ENCODE data around the gene C19orf47.
A peak's percentile ranks its signal among the peaks of the same experiment; 100 is the strongest.

Gene C19orf47

DNA sequence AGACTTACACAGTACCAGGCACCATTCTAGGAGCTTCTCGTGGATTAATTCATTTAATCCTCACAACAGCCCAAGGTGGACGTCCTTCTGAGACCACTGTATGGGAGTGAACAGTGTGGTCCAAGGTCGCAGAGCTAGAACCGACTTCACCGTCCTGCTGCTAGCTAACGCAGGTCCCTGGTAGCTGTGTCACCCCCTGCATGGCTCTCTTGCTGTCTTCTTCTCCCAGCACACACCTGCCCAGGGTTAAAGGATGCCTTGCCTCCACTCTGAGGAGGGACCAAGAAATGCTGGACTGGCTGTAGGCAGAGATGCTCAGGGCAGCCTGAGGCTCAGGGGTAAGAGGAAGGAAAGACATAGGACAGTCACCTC, 66.0 kb downstream of the C19orf47 start:
- DNase-seq (ENCODE audit: low read depth): no peak

DNA sequence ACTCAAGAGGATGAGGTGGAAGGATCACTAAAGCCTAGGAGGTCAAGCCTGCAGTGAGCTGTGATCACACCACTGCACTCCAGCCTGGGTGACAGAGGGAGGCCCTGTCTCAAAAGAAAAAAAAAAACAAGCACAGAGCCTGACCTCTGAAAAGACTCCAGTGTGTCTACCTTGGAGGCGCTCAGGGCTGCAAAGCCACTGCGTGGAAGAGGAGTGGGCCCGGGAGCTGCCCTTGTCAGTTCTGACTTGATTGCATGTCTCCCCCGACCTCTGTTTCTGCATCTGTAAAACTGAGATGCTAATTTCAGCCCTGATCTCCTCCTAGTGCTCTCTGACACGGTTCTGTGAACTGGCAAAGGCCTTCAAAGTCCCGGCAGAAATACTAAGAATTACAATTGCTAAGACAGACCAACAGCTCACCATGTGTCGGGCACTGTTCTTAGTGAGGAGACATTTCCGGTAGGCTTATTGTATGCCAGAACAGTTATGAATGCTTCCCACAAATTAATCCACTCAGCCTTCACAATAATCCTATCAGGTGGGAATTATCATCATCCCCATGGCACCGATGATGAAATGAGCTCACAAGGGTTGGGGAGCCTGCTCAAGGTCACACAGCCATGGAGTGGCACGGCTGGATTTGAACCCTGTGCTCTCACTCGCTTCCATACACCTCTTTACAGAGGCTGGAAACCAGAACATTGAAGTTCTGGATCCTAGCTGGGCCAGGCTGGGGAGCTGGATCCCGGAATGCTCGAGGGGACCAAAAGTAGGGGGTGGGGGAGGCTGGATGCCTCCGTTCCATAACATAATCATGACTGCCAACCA, 66.6 kb downstream of the C19orf47 start:
- DNase-seq (ENCODE audit: low read depth): no peak

GRCh38 chr19:40280608-40281221, 67.5 kb downstream of the C19orf47 start:
- no peak for DNase-seq (ENCODE audit: low read depth)

DNA sequence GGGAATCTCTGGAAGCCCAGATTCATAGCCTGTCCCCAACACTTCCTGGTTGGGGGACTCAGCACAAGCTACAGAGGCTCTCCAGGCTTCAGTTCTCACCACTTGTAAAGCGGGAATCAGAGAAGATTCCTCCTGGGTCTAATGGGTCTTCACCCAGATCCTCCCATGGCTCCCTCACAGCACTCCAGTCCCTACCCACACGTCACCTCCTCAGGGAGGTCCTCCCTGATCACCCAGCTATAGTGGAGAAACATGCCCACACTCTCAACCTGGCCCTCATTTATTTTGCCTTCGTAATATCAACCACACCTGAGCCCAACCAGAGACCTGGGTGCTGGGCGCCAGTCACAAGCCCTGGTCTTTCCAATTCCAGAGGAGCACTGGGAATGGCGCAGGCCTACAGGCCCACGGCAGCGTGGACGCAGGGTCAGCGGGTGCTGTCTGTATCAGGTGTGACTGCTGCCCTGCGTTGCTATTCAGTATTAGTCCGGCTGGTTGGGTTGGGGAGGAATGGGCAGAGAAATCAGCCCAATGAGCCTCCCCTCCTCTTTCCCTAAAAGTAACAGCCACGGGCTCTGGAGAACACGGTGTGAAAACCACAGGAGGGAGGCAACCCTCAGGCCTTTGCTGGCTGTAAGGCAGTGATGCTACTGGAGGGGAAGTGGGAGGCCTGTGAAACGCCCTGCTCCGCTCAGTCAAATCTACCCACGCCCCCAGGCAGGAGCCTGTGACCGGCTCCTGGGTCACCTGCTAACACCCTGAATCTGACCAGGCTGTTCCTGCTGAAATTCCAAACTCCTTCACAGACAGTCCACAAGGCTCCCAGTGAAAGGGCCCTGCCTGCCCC, 68.2 kb downstream of the C19orf47 start:
- DNase-seq (ENCODE audit: low read depth): no peak

GRCh38 chr19:40279120-40279551, 69.1 kb downstream of the C19orf47 start:
- peak; percentile 21 for DNase-seq (ENCODE audit: low read depth)

GRCh38 chr19:40278361-40279035, 69.7 kb downstream of the C19orf47 start:
- DNase-seq (ENCODE audit: low read depth): no peak

- no peak for DNase-seq (ENCODE audit: low read depth)
These were observed 70.7 kb downstream of the C19orf47 start for GRCh38 chr19:40277356-40278059.

- no peak for DNase-seq (ENCODE audit: low read depth)
These were observed 73.3 kb downstream of the C19orf47 start for GRCh38 chr19:40274585-40275544.

DNA sequence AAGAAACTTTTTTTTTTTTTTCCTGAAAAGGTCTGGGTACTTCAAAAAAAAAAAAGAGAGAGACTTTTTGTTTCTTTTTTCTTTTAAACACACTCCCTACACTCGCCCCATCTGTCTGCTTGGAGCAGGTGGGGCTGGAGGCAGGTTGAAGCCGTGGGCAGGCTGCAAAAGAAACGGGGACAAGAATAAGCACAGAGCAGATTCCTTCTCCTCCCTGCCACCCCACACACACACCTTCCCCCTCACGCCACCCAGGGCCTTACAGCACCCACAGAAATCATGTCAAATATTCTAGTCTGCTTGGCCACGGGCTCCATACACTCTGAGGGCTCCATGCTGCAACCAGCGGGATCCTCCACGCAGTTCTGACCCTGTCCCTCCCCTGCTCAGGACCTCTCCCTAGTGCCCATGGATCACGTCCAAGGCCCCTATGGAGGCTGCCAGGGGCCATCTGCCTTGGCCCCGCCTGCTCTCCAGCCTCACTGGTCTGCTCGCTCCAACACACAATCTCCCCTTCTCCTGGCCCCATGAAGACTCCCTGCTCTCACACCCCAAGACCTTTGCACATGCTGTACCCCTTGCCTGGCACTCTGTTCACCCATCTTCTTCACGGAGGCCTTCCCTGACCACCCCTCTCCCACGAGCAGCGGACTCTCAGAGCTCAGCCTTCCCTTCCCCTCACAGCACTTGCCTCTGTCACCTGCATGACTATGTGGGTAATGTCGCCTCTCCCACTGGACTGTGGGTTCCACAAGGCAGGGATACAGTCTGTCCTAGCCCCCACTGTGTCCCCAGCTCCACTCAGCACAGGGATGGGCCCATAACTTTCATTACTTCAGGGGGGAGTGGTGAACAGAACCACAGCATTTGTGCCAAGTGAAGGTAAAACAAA, 74.5 kb downstream of the C19orf47 start:
- no peak for DNase-seq (ENCODE audit: low read depth)

DNA sequence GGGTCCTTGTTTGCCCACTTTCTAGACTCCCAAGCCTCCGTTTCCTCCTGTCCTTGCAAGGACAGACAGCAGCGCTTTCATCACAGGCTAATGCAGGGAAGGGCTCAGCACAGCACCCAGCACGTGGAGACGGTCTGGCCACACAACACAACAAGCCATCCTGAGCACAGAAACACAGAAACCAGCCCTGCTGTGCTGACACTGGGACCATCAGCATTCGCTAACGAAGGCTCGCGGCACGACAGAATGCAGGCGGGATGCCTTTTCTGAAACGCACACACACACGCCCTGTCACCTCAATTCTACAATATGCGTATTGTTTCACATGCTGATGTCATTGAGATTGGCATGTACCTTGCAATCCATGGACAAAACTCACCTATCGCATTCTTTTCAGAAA, 75.9 kb downstream of the C19orf47 start:
- DNase-seq (ENCODE audit: low read depth): no peak

- DNase-seq (ENCODE audit: low read depth): no peak
These were observed 76.5 kb downstream of the C19orf47 start for GRCh38 chr19:40271706-40272105.

- DNase-seq (ENCODE audit: low read depth): no peak
These were observed 77.7 kb downstream of the C19orf47 start for GRCh38 chr19:40270362-40271089.
